Activated T-cell treated with anti-CD3 and anti-CD28 coated beads for 24 hours (primary cell): Measurements from ENCODE around the gene R3HDM4.
A peak's percentile ranks its signal among the peaks of the same experiment; 100 is the strongest.

Experiments used
- DNase-seq: peaks from one replicate; pipeline ENCODE4 v3.0.0-alpha.2; 2020; ENCODE audit warnings: low read depth

R3HDM4 gene

GRCh38 chr19:872266-872951 is 40.6 kb downstream of the R3HDM4 start:
- peak; percentile 71 for DNase-seq

- no peak for DNase-seq
These were observed 41.4 kb downstream of the R3HDM4 start for GRCh38 chr19:871446-872265.

GRCh38 chr19:870963-871401 is 42.0 kb downstream of the R3HDM4 start:
- DNase-seq: no peak

GRCh38 chr19:870314-870713 is 42.7 kb downstream of the R3HDM4 start:
- no peak for DNase-seq

GRCh38 chr19:869245-870177 is 43.5 kb downstream of the R3HDM4 start:
- no peak for DNase-seq

GRCh38 chr19:868458-869244 is 44.4 kb downstream of the R3HDM4 start:
- DNase-seq: no peak

GRCh38 chr19:867855-868457 is 45.1 kb downstream of the R3HDM4 start:
- no peak for DNase-seq

- DNase-seq: no peak
These were observed 45.7 kb downstream of the R3HDM4 start for GRCh38 chr19:867301-867793.

- no peak for DNase-seq
These were observed 46.2 kb downstream of the R3HDM4 start for GRCh38 chr19:866769-867300.

- no peak for DNase-seq
These were observed 49.8 kb downstream of the R3HDM4 start for GRCh38 chr19:863315-863620.

GRCh38 chr19:862581-863314 is 50.3 kb downstream of the R3HDM4 start:
- peak; percentile 68 for DNase-seq

- DNase-seq: peak; percentile 49
These were observed 51.1 kb downstream of the R3HDM4 start for GRCh38 chr19:861756-862580.

- DNase-seq: no peak
These were observed 51.8 kb downstream of the R3HDM4 start for GRCh38 chr19:861141-861755.

GRCh38 chr19:858868-859843 is 53.9 kb downstream of the R3HDM4 start, which contains the start of gene CFD:
TSS of gene CFD (plus strand) at chr19:859664. CDS start at chr19:859690, 26 bp downstream.
- no peak for DNase-seq

- DNase-seq: no peak
These were observed 54.7 kb downstream of the R3HDM4 start for GRCh38 chr19:858284-858683.

GRCh38 chr19:855566-856120 is 57.4 kb downstream of the R3HDM4 start:
- DNase-seq: no peak

GRCh38 chr19:855142-855541 is 57.9 kb downstream of the R3HDM4 start:
- no peak for DNase-seq
